Cardiac muscle cell (in vitro differentiated cells and primary cell): Measurements from ENCODE around the gene CFAP52. TPM values are rescaled to one million over a fixed set of nuclear protein-coding genes. Genes with fewer than 3 reads are reported as not detected.
A peak's percentile ranks its signal among the peaks of the same experiment; 100 is the strongest.

Experiments
- DNase-seq, 2 donors: peaks; one replicate each; pipeline versions ENCODE4 v3.0.0 to v3.0.0-alpha.2; 2010 to 2017; ENCODE audit warnings: low read depth in 1 of 2, low spot score in 1 of 2
- H3K27ac ChIP-seq: fragments of 200-600 bp; sonication (generic); 2 replicates; pipeline ENCODE4 v1.5.1; 2016
- H3K27me3 ChIP-seq: fragments of 200-600 bp; sonication (generic); 2 replicates; pipeline ENCODE4 v1.6.0; 2016; ENCODE audit warnings: control low read depth
- H3K36me3 ChIP-seq: fragments of 200-600 bp; sonication (generic); 2 replicates; pipeline ENCODE4 v1.5.1; 2016; ENCODE audit warnings: control low read depth
- H3K4me1 ChIP-seq: fragments of 200-600 bp; sonication (generic); 2 replicates; pipeline ENCODE4 v1.8.1; 2017; ENCODE audit warnings: low read depth, mild to moderate bottlenecking, mixed run types
- H3K4me3 ChIP-seq: fragments of 200-600 bp; sonication (generic); 2 replicates; pipeline ENCODE4 v1.5.1; 2016; ENCODE audit warnings: mild to moderate bottlenecking
- H3K9me3 ChIP-seq: fragments of 200-600 bp; sonication (generic); 2 replicates; pipeline ENCODE4 v1.5.1; 2017; ENCODE audit warnings: low read depth, mild to moderate bottlenecking, control low read depth
- CTCF ChIP-seq: IDR thresholded peaks from 2 replicates; pipeline ENCODE4 v1.5.1; 2012; ENCODE audit warnings: low read depth, mild to moderate bottlenecking, low read length
- polyA plus RNA-seq: library from polyadenylated mRNA; unstranded; fragments of >200 nt; fragmentation: Nextera tagmentation; extraction: Ambion mirVana; gene quantifications from 2 replicates; pipeline ENCODE4 v1.2.1, GENCODE V29; 2016
- total RNA-seq: library from RNA; depleted of rRNA; stranded (reverse); fragments of >200 nt; gene quantifications from 2 replicates; pipeline ENCODE4 v1.2.3, GENCODE V29; 2016

The CFAP52 gene
- total and polyA plus RNA-seq, 2 experiments from 2014 or later = 0.50 TPM; not detected in 1

GRCh38 chr17:9669551-9670008 is 93.1 kb downstream of the CFAP52 start:
- Histone ChIP-seq H3K27ac (no peak overlapping the region), H3K27me3 (no peaks in the 10 kb centered on the region), H3K4me1 (no peaks in the 10 kb centered on the region), H3K9me3 (no peaks in the 10 kb centered on the region), H3K4me3 (no peak overlapping the region), H3K36me3 (no peaks in the 10 kb centered on the region)
- no peak for TF ChIP-seq CTCF
- DNase-seq = no peak

- no peak for TF ChIP-seq CTCF
- Histone ChIP-seq H3K27ac (no peak overlapping the region), H3K4me3 (no peak overlapping the region), H3K36me3 (no peaks in the 10 kb centered on the region), H3K4me1 (no peaks in the 10 kb centered on the region), H3K27me3 (no peaks in the 10 kb centered on the region), H3K9me3 (no peaks in the 10 kb centered on the region)
- DNase-seq = no peak
These were observed 94.2 kb downstream of the CFAP52 start for GRCh38 chr17:9670596-9670995.

- Histone ChIP-seq H3K36me3 (no peaks in the 10 kb centered on the region), H3K27me3 (no peaks in the 10 kb centered on the region), H3K4me1 (no peaks in the 10 kb centered on the region), H3K27ac (no peak overlapping the region), H3K4me3 (no peak overlapping the region), H3K9me3 (no peaks in the 10 kb centered on the region)
- no peak for DNase-seq
- TF ChIP-seq CTCF = no peak
These were observed 95.1 kb downstream of the CFAP52 start for GRCh38 chr17:9671559-9671958.

- H3K4me3 ChIP-seq = no peak overlapping the region
- peak in 1 of 2 donors; percentile 15 for DNase-seq
- no peaks in the 10 kb centered on the region for H3K4me1 ChIP-seq
- H3K27me3 ChIP-seq = no peaks in the 10 kb centered on the region
- no peaks in the 10 kb centered on the region for H3K9me3 ChIP-seq
- no peak for TF ChIP-seq CTCF
- no peak overlapping the region for H3K27ac ChIP-seq
- no peaks in the 10 kb centered on the region for H3K36me3 ChIP-seq
These were observed 95.8 kb downstream of the CFAP52 start for GRCh38 chr17:9672266-9672665.

- H3K27me3 ChIP-seq = no peaks in the 10 kb centered on the region
- H3K4me1 ChIP-seq = no peaks in the 10 kb centered on the region
- no peaks in the 10 kb centered on the region for H3K36me3 ChIP-seq
- H3K9me3 ChIP-seq = no peaks in the 10 kb centered on the region
- H3K27ac ChIP-seq = no peak overlapping the region
- no peak overlapping the region for H3K4me3 ChIP-seq
- no peak for TF ChIP-seq CTCF
- no peak for DNase-seq
These were observed 96.2 kb downstream of the CFAP52 start for GRCh38 chr17:9672691-9673090.

- H3K36me3 ChIP-seq = no peaks in the 10 kb centered on the region
- no peaks in the 10 kb centered on the region for H3K4me1 ChIP-seq
- no peaks in the 10 kb centered on the region for H3K27me3 ChIP-seq
- peak; percentile 20 for TF ChIP-seq CTCF
- no peak overlapping the region for H3K27ac ChIP-seq
- no peak overlapping the region for H3K4me3 ChIP-seq
- H3K9me3 ChIP-seq = no peaks in the 10 kb centered on the region
- peak in 1 of 2 donors; percentile 7 for DNase-seq
These were observed 99.6 kb downstream of the CFAP52 start for GRCh38 chr17:9676084-9676483.
